Endothelial cell of umbilical vein (primary cell): ENCODE data around the gene PTAR1. TPM values are rescaled to one million over a fixed set of nuclear protein-coding genes. Genes with fewer than 3 reads are reported as not detected.

Experiments used
- BruUV-seq: library from RNA; stranded (reverse); fragments of 400-500 nt; replicated peaks from 2 replicates; lab custom pipeline; 2021; lab: Mats Ljungman, UMichigan
- CTCF ChIA-PET: fragments of 300-600, 350-600 bp; sonication (Branson Sonifier 250); formaldehyde crosslinking; loops from one replicate; lab custom pipeline; 2021; ENCODE audit warnings: antibody characterized with exemption, inconsistent platforms; lab: Charles Lee
- POLR2A ChIA-PET: fragments of 300-600, 350-600 bp; sonication (Branson Sonifier 250); formaldehyde crosslinking; loops from one replicate; lab custom pipeline; 2021; ENCODE audit warnings: antibody characterized with exemption, inconsistent platforms; lab: Charles Lee
- DNase-seq: peaks from one replicate; pipeline ENCODE4 v3.0.0-alpha.2; 2011; ENCODE audit warnings: low read depth, low spot score
- FAIRE-seq: peaks from 2 replicates; lab custom pipeline; 2011; peaks lifted over from hg19 to GRCh38; lab: Jason Lieb, UNC
- H2AFZ ChIP-seq: 2 replicates; pipeline ENCODE4 v1.6.0; 2012; ENCODE audit warnings: low read depth, low read length, control low read depth, inconsistent platforms
- H3K27ac ChIP-seq: 2 replicates; pipeline ENCODE4 v1.5.1; 2011; ENCODE audit warnings: low read depth, mild to moderate bottlenecking, control low read depth, low read length, moderate library complexity; ENCODE audit not compliant: insufficient read depth
- H3K27me3 ChIP-seq, 2 experiments: 2 replicates each; pipeline versions ENCODE4 v1.6.0 to v1.6.1; 2011; ENCODE audit warnings: low read length in 2 of 2, mixed read lengths in 1 of 2; ENCODE audit not compliant: control insufficient read depth in 2 of 2, insufficient read depth in 2 of 2
- H3K36me3 ChIP-seq, 2 experiments: 2 replicates in 1 of 2; 3 replicates in 1 of 2; pipeline ENCODE4 v1.5.1; 2011; ENCODE audit warnings: low read length in 2 of 2, mild to moderate bottlenecking in 1 of 2, moderate library complexity in 1 of 2; ENCODE audit not compliant: control insufficient read depth in 2 of 2, insufficient read depth in 2 of 2; ENCODE audit errors: extremely low read depth in 1 of 2
- H3K4me1 ChIP-seq: 3 replicates; pipeline ENCODE4 v1.5.1; 2011; ENCODE audit warnings: mild to moderate bottlenecking, low read length; ENCODE audit not compliant: control insufficient read depth, insufficient read depth; ENCODE audit errors: extremely low read depth
- H3K4me2 ChIP-seq: 2 replicates; pipeline ENCODE4 v1.6.1; 2011; ENCODE audit warnings: low read length, control low read depth, mixed read lengths; ENCODE audit not compliant: insufficient read depth
- H3K4me3 ChIP-seq, 3 experiments: fragments of 200-600 bp in 1 of 3; sonication (generic), shearing (Covaris generic) in 1 of 3; replicated peaks in 1 of 3; 2 replicates each; pipeline ENCODE4 v1.5.1; 2011 to 2016; ENCODE audit warnings: control low read depth in 3 of 3, low read length in 3 of 3, mild to moderate bottlenecking in 2 of 3, inconsistent platforms in 1 of 3, low read depth in 1 of 3, moderate library complexity in 1 of 3; ENCODE audit not compliant: insufficient read depth in 1 of 3
- H3K79me2 ChIP-seq: 2 replicates; pipeline ENCODE4 v1.6.0; 2012; ENCODE audit warnings: low read length, inconsistent platforms; ENCODE audit not compliant: control insufficient read depth, insufficient read depth
- H3K9ac ChIP-seq: replicated peaks from 2 replicates; pipeline ENCODE3; 2011; ENCODE audit warnings: low read length, control low read depth; ENCODE audit not compliant: insufficient read depth; ENCODE audit errors: extremely low read depth
- H3K9me1 ChIP-seq: replicated peaks from 3 replicates; pipeline ENCODE4 v1.6.0; 2011; ENCODE audit warnings: mild to moderate bottlenecking, low read length; ENCODE audit not compliant: control insufficient read depth, insufficient read depth; ENCODE audit errors: extremely low read depth
- H3K9me3 ChIP-seq: replicated peaks from 2 replicates; pipeline ENCODE4 v1.5.1; 2012; ENCODE audit warnings: low read length, inconsistent platforms; ENCODE audit not compliant: control insufficient read depth, insufficient read depth
- H4K20me1 ChIP-seq: replicated peaks from 2 replicates; pipeline ENCODE3; 2011; ENCODE audit warnings: mild to moderate bottlenecking, low read length; ENCODE audit not compliant: control insufficient read depth, insufficient read depth; ENCODE audit errors: extremely low read depth
- EZH2 ChIP-seq: IDR thresholded peaks from 2 replicates; pipeline ENCODE4 v1.6.1; 2012; ENCODE audit warnings: borderline replicate concordance, low read depth, mild to moderate bottlenecking, moderate library complexity, low read length, inconsistent platforms; ENCODE audit not compliant: severe bottlenecking
- FOS ChIP-seq: IDR thresholded peaks from 2 replicates; pipeline ENCODE4 v1.6.1; 2011; ENCODE audit warnings: mild to moderate bottlenecking, low read length, moderate library complexity, borderline replicate concordance; ENCODE audit not compliant: insufficient read depth
- GATA2 ChIP-seq: IDR thresholded peaks from 2 replicates; pipeline ENCODE4 v1.7.0; 2011; ENCODE audit warnings: low read depth, mild to moderate bottlenecking, moderate library complexity, mixed read lengths, low read length; ENCODE audit not compliant: insufficient read length, insufficient read depth
- JUN ChIP-seq: IDR thresholded peaks from 2 replicates; pipeline ENCODE4 v1.6.1; 2011; ENCODE audit warnings: borderline replicate concordance, low read depth; ENCODE audit not compliant: insufficient read length, insufficient read depth
- MAX ChIP-seq: IDR thresholded peaks from 2 replicates; pipeline ENCODE4 v1.6.1; 2011; ENCODE audit not compliant: insufficient read depth, insufficient read length
- MYC ChIP-seq: IDR thresholded peaks from one replicate; pipeline ENCODE4 v1.6.1; 2011; ENCODE audit warnings: mild to moderate bottlenecking, low read depth, low read length
- POLR2A ChIP-seq: IDR thresholded peaks from 2 replicates; pipeline ENCODE4 v1.6.1; 2012; ENCODE audit warnings: low read depth, mild to moderate bottlenecking, control low read depth, low read length
- POLR2AphosphoS5 ChIP-seq: IDR thresholded peaks from 2 replicates; pipeline ENCODE4 v1.6.1; 2012; ENCODE audit warnings: low read depth, mild to moderate bottlenecking, control low read depth, low read length, moderate library complexity; ENCODE audit not compliant: insufficient read depth
- dilution Hi-C: fragments of 300-500 bp; cut with MboI; formaldehyde crosslinking; loops from one replicate; pipeline ENCODE4 v1.15.0; 2019; ENCODE audit warnings: low sequenced_read_pairs; ENCODE audit not compliant: extremely low pct_ligation_motif_present
- intact Hi-C: fragments of 100-400 bp; cut with micrococcal nuclease; formaldehyde crosslinking; loops from one replicate; pipeline ENCODE4 v1.10.0; 2022
- polyA plus RNA-seq, 4 experiments: library from polyadenylated mRNA; depleted of rRNA in 3 of 4; stranded (reverse) in 3 of 4; unstranded in 1 of 4; fragments of >200 nt; gene quantifications; 2 replicates each; pipeline versions ENCODE4 v1.2.1 to v1.2.3, GENCODE V29; 2011 to 2012; ENCODE audit warnings: missing spikeins in 1 of 4
- total RNA-seq: library from RNA; stranded (reverse); gene quantifications from 2 replicates; pipeline ENCODE4 v1.2.3, GENCODE V29; 2021
- TF ChIP-seq, protein P1 (sequence below), 2 donors: IDR thresholded peaks; 1 replicate in 1 of 2; 2 replicates in 1 of 2; pipeline ENCODE4 v1.5.1; 2011; ENCODE audit warnings: low read length in 2 of 2, mild to moderate bottlenecking in 2 of 2, moderate library complexity in 2 of 2, control low read depth in 1 of 2, inconsistent platforms in 1 of 2, low read depth in 1 of 2; ENCODE audit not compliant: insufficient read depth in 1 of 2; ENCODE audit errors: extremely low read depth in 1 of 2

The PTAR1 gene
- total and polyA plus RNA-seq, 2 donors (not counting 3 experiments of a cell fraction or from before 2014, with no cell fraction given) = 8.1 to 46.8 TPM

GRCh38 chr9:69771775-69772418 lies 12.1 kb upstream of the PTAR1 start:
- CTCF ChIA-PET = no interaction called here
- Histone ChIP-seq H3K9me1 (no peaks in the 10 kb centered on the region), H4K20me1 (no peaks in the 10 kb centered on the region), H3K4me1 (no peaks in the 10 kb centered on the region), H3K27me3 (peaks cover 7 to 10% of the 10 kb centered on the region in 2 experiments), H3K9ac (no peak overlapping the region), H3K4me2 (no peak overlapping the region), H3K9me3 (no peaks in the 10 kb centered on the region), H3K36me3 (no peaks in the 10 kb centered on the region), H3K4me3 (no peak overlapping the region), H3K79me2 (no peaks in the 10 kb centered on the region), H3K27ac (no peak overlapping the region), H2AFZ (no peak overlapping the region)
- no peak for DNase-seq
- POLR2A ChIA-PET = no interaction called here
- no TSS peak for BruUV-seq
- dilution Hi-C loops (no loop called here), intact Hi-C loops (no loop called here)
- no peak for FAIRE-seq
- TF ChIP-seq MYC (no peak), MAX (no peak), EZH2 (no peak), POLR2AphosphoS5 (no peak), JUN (no peak), POLR2A (no peak), GATA2 (no peak), FOS (no peak)
- TF ChIP-seq, protein P1, sequence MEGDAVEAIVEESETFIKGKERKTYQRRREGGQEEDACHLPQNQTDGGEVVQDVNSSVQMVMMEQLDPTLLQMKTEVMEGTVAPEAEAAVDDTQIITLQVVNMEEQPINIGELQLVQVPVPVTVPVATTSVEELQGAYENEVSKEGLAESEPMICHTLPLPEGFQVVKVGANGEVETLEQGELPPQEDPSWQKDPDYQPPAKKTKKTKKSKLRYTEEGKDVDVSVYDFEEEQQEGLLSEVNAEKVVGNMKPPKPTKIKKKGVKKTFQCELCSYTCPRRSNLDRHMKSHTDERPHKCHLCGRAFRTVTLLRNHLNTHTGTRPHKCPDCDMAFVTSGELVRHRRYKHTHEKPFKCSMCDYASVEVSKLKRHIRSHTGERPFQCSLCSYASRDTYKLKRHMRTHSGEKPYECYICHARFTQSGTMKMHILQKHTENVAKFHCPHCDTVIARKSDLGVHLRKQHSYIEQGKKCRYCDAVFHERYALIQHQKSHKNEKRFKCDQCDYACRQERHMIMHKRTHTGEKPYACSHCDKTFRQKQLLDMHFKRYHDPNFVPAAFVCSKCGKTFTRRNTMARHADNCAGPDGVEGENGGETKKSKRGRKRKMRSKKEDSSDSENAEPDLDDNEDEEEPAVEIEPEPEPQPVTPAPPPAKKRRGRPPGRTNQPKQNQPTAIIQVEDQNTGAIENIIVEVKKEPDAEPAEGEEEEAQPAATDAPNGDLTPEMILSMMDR (IDR thresholded peaks at IDR 0.05; ENCODE audit: extremely low read depth in 1 of 2, insufficient read depth in 1 of 2, low read depth in 1 of 2, low read length in 2 of 2) = no peak
